ENCODE results near the gene DNAJB2. TPM values are rescaled to one million over a fixed set of nuclear protein-coding genes. Genes with fewer than 3 reads are reported as not detected.

The DNAJB2 gene
- total and polyA plus RNA-seq, 2 of the 8 experiments (the other 6 are each of a cell fraction or from before 2014, with no cell fraction given), result 21.0 to 26.3 TPM

GRCh38 chr2:219277703-219278654 lies 1.2 kb upstream of the DNAJB2 start (continued):
- TF ChIP-seq MAFK (IDR thresholded peaks at IDR 0.05; ENCODE audit: low read depth, low read length) (0 out of 2 replicates have a peak, but pooled peaks have one; percentile 6), CTCF (IDR thresholded peaks at IDR 0.05; ENCODE audit: control extremely low read depth in 1 of 3, insufficient read depth in 1 of 3, low read depth in 1 of 3, low read length in 3 of 3) (peak in 2 of 3 experiments; percentile 90 to 98; a peak in 3 of 4 replicates), YY1 (IDR thresholded peaks at IDR 0.05; ENCODE audit: low read depth, low read length) (peak; percentile 64; the same call in 1 of the 2 replicates), POLR2A (IDR thresholded peaks at IDR 0.05; ENCODE audit: control extremely low read depth in 1 of 2, low read depth in 2 of 2, low read length in 2 of 2) (peak in 1 of 2 experiments; percentile 46; a peak in 1 of 3 replicates), PHF8 (conservative IDR thresholded peaks at IDR 0.05; ENCODE audit: low read depth, low read length) (no peak), CHD1 (IDR thresholded peaks at IDR 0.05; ENCODE audit: low read depth, low read length) (no peak), RBBP5 (IDR thresholded peaks at IDR 0.05; ENCODE audit: borderline replicate concordance, low read depth, low read length) (peak; percentile 62; the same call in 1 of the 2 replicates), FOSL1 (IDR thresholded peaks at IDR 0.05; ENCODE audit: insufficient read depth, low read depth, low read length) (no peak), RAD21 (IDR thresholded peaks at IDR 0.05 in 1 of 2, conservative IDR thresholded peaks at IDR 0.05 in 1 of 2; ENCODE audit: low read depth in 2 of 2, low read length in 2 of 2) (peak; percentile 67 to 79), JUND (IDR thresholded peaks at IDR 0.05; ENCODE audit: low read length) (peak; percentile 41; the same call in 1 of the 2 replicates), TAF7 (optimal IDR thresholded peaks at IDR 0.05; ENCODE audit: borderline replicate concordance, low read depth, low read length) (no peak), TAF1 (IDR thresholded peaks at IDR 0.05; ENCODE audit: low read depth, low read length) (peak; percentile 46; the same call in 1 of the 2 replicates), TEAD4 (IDR thresholded peaks at IDR 0.05; ENCODE audit: low read depth, low read length) (0 out of 2 replicates have a peak, but pooled peaks have one; percentile 31)

All from H1 (cell line).